Thyroid gland (tissue), 4 donors: ENCODE measurements around the gene COL27A1.

Experiments used
- POLR2A ChIP-seq, 2 donors: fragments of 450-650 bp; IDR thresholded peaks; one replicate each; pipeline ENCODE4 v1.6.1; 2017; ENCODE audit warnings: antibody characterized with exemption in 2 of 2, mild to moderate bottlenecking in 2 of 2, moderate library complexity in 1 of 2
- TF ChIP-seq, protein P1 (sequence below), 6 experiments: fragments of 200-600 bp in 3 of 6; fragments of 450-650 bp in 3 of 6; sonication (generic) in 3 of 6; IDR thresholded peaks; one replicate each; pipeline ENCODE4 v1.5.1; 2016 to 2019; ENCODE audit warnings: antibody characterized with exemption in 6 of 6, mild to moderate bottlenecking in 2 of 6, inconsistent platforms in 1 of 6, moderate library complexity in 1 of 6

DNA sequence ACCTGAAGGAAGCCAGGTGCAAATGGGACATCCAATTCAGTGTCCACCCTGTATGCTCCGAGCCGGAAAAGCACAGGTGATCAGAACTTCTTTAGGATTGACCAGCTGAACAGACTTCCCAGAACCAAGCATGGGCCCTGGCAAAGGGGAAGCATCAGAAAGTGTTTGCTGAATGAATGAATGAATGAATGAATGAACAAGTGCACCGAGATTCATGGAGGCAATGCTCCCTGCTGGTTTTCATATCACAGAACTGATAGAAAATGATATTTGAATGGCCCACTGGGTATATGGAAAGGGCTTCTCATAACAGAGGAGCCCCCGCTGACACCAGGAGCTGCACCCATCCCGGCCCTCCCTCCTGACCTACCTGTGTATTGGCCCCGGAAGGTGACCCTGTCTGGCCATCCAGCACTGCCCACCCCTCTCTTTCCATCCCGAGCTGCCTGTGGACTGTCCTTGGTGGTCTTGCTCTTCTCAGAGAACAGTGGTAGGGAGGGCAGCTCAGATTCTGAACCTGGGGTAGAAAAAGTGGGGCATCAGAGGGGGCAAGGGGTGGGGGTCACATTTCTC, 190.2 kb downstream of the COL27A1 start:
- TF ChIP-seq, protein P1, sequence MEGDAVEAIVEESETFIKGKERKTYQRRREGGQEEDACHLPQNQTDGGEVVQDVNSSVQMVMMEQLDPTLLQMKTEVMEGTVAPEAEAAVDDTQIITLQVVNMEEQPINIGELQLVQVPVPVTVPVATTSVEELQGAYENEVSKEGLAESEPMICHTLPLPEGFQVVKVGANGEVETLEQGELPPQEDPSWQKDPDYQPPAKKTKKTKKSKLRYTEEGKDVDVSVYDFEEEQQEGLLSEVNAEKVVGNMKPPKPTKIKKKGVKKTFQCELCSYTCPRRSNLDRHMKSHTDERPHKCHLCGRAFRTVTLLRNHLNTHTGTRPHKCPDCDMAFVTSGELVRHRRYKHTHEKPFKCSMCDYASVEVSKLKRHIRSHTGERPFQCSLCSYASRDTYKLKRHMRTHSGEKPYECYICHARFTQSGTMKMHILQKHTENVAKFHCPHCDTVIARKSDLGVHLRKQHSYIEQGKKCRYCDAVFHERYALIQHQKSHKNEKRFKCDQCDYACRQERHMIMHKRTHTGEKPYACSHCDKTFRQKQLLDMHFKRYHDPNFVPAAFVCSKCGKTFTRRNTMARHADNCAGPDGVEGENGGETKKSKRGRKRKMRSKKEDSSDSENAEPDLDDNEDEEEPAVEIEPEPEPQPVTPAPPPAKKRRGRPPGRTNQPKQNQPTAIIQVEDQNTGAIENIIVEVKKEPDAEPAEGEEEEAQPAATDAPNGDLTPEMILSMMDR (IDR thresholded peaks at IDR 0.05), result no peak
- TF ChIP-seq POLR2A (IDR thresholded peaks at IDR 0.05), result no peak
